GF-D8 (cell line): ENCODE results near the gene SMARCD1.
"Not testable (repeated sequence)": the region's sequence is repeated elsewhere in the genome, so short reads cannot be mapped to it uniquely, and the experiment has no call there.

Experiments
- DNase-seq: peaks from one replicate; lab custom pipeline; 2025; lab: John Stamatoyannopoulos, UW

The SMARCD1 gene

GRCh38 chr12:50145439-50145838 is 60.3 kb downstream of the SMARCD1 start:
- no peak for DNase-seq

DNA sequence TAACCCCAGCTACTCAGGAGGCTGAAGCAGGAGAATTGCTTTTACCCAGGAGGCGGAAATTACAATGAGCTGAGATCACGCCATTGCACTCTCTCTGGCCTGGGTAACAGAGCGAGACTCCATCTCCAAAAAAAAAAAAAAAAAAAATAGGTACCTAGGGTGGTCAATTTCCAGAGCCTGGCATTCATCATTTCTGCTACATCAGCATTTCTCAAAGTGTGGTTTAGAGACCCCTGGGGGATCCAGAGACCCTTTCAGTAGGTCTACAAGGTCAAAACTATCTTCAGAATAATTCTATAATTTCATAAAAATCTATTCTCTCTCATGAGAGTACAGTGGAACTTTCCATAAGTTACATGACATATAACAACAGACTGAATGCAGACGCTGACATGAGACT is 62.1 kb downstream of the SMARCD1 start:
- no peak for DNase-seq

- not testable (repeated sequence) for DNase-seq
Observed at GRCh38 chr12:50148011-50148410, 62.9 kb downstream of the SMARCD1 start.

- DNase-seq = no peak
Observed at GRCh38 chr12:50149311-50149710, 64.2 kb downstream of the SMARCD1 start.
